ENCODE data around the gene KLF18.

DNA sequence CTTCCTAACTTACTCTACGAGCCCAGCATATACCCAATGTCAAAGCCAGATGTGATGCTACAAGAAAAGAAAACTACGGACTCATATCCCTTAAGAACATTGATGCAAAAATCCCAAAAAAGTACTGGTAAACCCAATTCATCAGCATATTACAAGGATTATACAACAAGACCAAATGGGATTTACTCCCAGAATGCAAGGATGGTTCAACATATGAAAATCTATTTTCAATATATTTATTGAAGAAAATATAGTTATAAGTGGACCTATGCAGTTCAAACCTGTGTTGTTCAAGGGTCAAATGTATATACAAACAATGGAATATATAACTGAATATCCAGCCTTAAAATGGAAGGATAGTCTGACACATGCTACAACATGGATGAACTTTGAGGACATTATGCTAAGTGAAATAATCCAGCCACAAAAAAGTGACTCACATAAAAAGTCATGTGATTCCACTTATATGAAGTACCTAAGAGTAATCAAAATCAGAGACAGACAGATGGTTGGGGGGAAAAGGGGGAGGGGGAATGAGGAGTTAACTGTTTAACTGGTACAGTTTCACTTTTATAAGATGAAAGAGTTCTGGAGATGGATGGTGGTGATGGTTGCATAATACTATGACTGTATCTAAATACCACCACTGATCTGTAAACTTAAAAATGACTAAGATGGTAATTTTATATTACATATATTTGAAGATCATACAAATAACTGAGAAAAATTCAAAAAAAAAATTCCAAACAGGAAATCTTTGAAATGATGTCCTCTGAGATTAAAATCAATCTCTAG lies 3.7 kb upstream of the KLF18 start:
- TF ChIP-seq, protein P1, sequence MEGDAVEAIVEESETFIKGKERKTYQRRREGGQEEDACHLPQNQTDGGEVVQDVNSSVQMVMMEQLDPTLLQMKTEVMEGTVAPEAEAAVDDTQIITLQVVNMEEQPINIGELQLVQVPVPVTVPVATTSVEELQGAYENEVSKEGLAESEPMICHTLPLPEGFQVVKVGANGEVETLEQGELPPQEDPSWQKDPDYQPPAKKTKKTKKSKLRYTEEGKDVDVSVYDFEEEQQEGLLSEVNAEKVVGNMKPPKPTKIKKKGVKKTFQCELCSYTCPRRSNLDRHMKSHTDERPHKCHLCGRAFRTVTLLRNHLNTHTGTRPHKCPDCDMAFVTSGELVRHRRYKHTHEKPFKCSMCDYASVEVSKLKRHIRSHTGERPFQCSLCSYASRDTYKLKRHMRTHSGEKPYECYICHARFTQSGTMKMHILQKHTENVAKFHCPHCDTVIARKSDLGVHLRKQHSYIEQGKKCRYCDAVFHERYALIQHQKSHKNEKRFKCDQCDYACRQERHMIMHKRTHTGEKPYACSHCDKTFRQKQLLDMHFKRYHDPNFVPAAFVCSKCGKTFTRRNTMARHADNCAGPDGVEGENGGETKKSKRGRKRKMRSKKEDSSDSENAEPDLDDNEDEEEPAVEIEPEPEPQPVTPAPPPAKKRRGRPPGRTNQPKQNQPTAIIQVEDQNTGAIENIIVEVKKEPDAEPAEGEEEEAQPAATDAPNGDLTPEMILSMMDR (IDR thresholded peaks at IDR 0.05) = no peak
- TF ChIP-seq POLR2A (IDR thresholded peaks at IDR 0.05) (no peak), EP300 (IDR thresholded peaks at IDR 0.05) (no peak)

Measured in ovary (tissue), 3 donors.